ENCODE measurements around the gene ACSM3.

Gene ACSM3

GRCh38 chr16:20806168-20807050, 42.6 kb downstream of the ACSM3 start, which contains the start of the genes ERI2 and REXO5:
Gene ERI2, minus strand, starts transcription at chr16:20806472. Its CDS starts 42 bp downstream, at chr16:20806430.
Gene REXO5, plus strand, starts transcription at chr16:20806527. Its CDS starts 427 bp downstream, at chr16:20806954.
- DNase-seq (ENCODE audit: insufficient read length, low spot score) (peak; percentile 77), FAIRE-seq (peak; percentile 68)
- peak; percentile 72 for TF ChIP-seq POLR2A (IDR thresholded peaks at IDR 0.05; ENCODE audit: low read depth, low read length)

- no peak for TF ChIP-seq POLR2A (IDR thresholded peaks at IDR 0.05; ENCODE audit: low read depth, low read length)
- no peak for DNase-seq (ENCODE audit: insufficient read length, low spot score)
- no peak for FAIRE-seq
Observed at GRCh38 chr16:20807862-20808261, 44.0 kb downstream of the ACSM3 start.

GRCh38 chr16:20811889-20812439, 48.1 kb downstream of the ACSM3 start:
- no peak for TF ChIP-seq POLR2A (IDR thresholded peaks at IDR 0.05; ENCODE audit: low read depth, low read length)
- DNase-seq (ENCODE audit: insufficient read length, low spot score) (no peak), FAIRE-seq (no peak)

- no peak for FAIRE-seq
- no peak for TF ChIP-seq POLR2A (IDR thresholded peaks at IDR 0.05; ENCODE audit: low read depth, low read length)
- DNase-seq (ENCODE audit: insufficient read length, low spot score) = no peak
Observed at GRCh38 chr16:20812510-20812909, 48.7 kb downstream of the ACSM3 start.

- DNase-seq (ENCODE audit: insufficient read length, low spot score) (no peak), FAIRE-seq (no peak)
- TF ChIP-seq POLR2A (IDR thresholded peaks at IDR 0.05; ENCODE audit: low read depth, low read length) = no peak
Observed at GRCh38 chr16:20814784-20815183, 51.0 kb downstream of the ACSM3 start.

GRCh38 chr16:20818929-20819585, 55.2 kb downstream of the ACSM3 start:
- TF ChIP-seq POLR2A (IDR thresholded peaks at IDR 0.05; ENCODE audit: low read depth, low read length) = no peak
- FAIRE-seq (no peak), DNase-seq (ENCODE audit: insufficient read length, low spot score) (no peak)

- no peak for TF ChIP-seq POLR2A (IDR thresholded peaks at IDR 0.05; ENCODE audit: low read depth, low read length)
- no peak for FAIRE-seq
- no peak for DNase-seq (ENCODE audit: insufficient read length, low spot score)
Observed at GRCh38 chr16:20821682-20822081, 57.9 kb downstream of the ACSM3 start.

- DNase-seq (ENCODE audit: insufficient read length, low spot score) (no peak), FAIRE-seq (no peak)
- no peak for TF ChIP-seq POLR2A (IDR thresholded peaks at IDR 0.05; ENCODE audit: low read depth, low read length)
Observed at GRCh38 chr16:20822521-20823325, 58.9 kb downstream of the ACSM3 start.

- TF ChIP-seq POLR2A (IDR thresholded peaks at IDR 0.05; ENCODE audit: low read depth, low read length) = no peak
- DNase-seq (ENCODE audit: insufficient read length, low spot score) (no peak), FAIRE-seq (no peak)
Observed at GRCh38 chr16:20826039-20826566, 62.3 kb downstream of the ACSM3 start.

GRCh38 chr16:20829536-20829935, 65.7 kb downstream of the ACSM3 start:
- TF ChIP-seq POLR2A (IDR thresholded peaks at IDR 0.05; ENCODE audit: low read depth, low read length) = no peak
- DNase-seq (ENCODE audit: insufficient read length, low spot score) = no peak
- FAIRE-seq = no peak

GRCh38 chr16:20830372-20830771, 66.6 kb downstream of the ACSM3 start:
- FAIRE-seq (no peak), DNase-seq (ENCODE audit: insufficient read length, low spot score) (no peak)
- no peak for TF ChIP-seq POLR2A (IDR thresholded peaks at IDR 0.05; ENCODE audit: low read depth, low read length)

GRCh38 chr16:20833086-20833485, 69.3 kb downstream of the ACSM3 start:
- DNase-seq (ENCODE audit: insufficient read length, low spot score) (no peak), FAIRE-seq (no peak)
- no peak for TF ChIP-seq POLR2A (IDR thresholded peaks at IDR 0.05; ENCODE audit: low read depth, low read length)

- DNase-seq (ENCODE audit: insufficient read length, low spot score) = no peak
- FAIRE-seq = no peak
- TF ChIP-seq POLR2A (IDR thresholded peaks at IDR 0.05; ENCODE audit: low read depth, low read length) = no peak
Observed at GRCh38 chr16:20838240-20838639, 74.4 kb downstream of the ACSM3 start.

All from H54 (cell line).